CD4-positive, alpha-beta T cell treated with Interleukin-15 for 4 hours (primary cell): ENCODE results near the gene COL6A2.
"Not testable (repeated sequence)": the region's sequence is repeated elsewhere in the genome, so short reads cannot be mapped to it uniquely, and the experiment has no call there.

Source experiments
- DNase-seq: peaks from one replicate; pipeline ENCODE4 v3.0.0-alpha.2; 2020; ENCODE audit warnings: low spot score

COL6A2 gene

GRCh38 chr21:46097336-46098293, at the start of gene COL6A2:
COL6A2 (plus strand) TSS chr21:46098112.
- DNase-seq, result peak; percentile 21

GRCh38 chr21:46048926-46049889, 48.7 kb upstream of the COL6A2 start:
- DNase-seq, result no peak

GRCh38 chr21:46049890-46050667, 47.8 kb upstream of the COL6A2 start:
- no peak for DNase-seq

- DNase-seq, result no peak
Measured at GRCh38 chr21:46050668-46051378, 47.1 kb upstream of the COL6A2 start.

- DNase-seq, result no peak
Measured at GRCh38 chr21:46051379-46051770, 46.5 kb upstream of the COL6A2 start.

- DNase-seq, result no peak
Measured at GRCh38 chr21:46051821-46052675, 45.9 kb upstream of the COL6A2 start.

GRCh38 chr21:46052703-46053651, 44.9 kb upstream of the COL6A2 start:
- peak; percentile 40 for DNase-seq

GRCh38 chr21:46054031-46054430, 43.9 kb upstream of the COL6A2 start:
- no peak for DNase-seq

- no peak for DNase-seq
Measured at GRCh38 chr21:46054451-46054881, 43.4 kb upstream of the COL6A2 start.

- DNase-seq, result no peak
Measured at GRCh38 chr21:46055863-46056281, 42.0 kb upstream of the COL6A2 start.

GRCh38 chr21:46056450-46056903, 41.4 kb upstream of the COL6A2 start:
- no peak for DNase-seq

- DNase-seq, result no peak
Measured at GRCh38 chr21:46057111-46057709, 40.7 kb upstream of the COL6A2 start.

- DNase-seq, result no peak
Measured at GRCh38 chr21:46057710-46058241, 40.1 kb upstream of the COL6A2 start.

- no peak for DNase-seq
Measured at GRCh38 chr21:46058431-46059145, 39.3 kb upstream of the COL6A2 start.

GRCh38 chr21:46059195-46059594, 38.7 kb upstream of the COL6A2 start:
- DNase-seq, result no peak

GRCh38 chr21:46059711-46060455, 38.0 kb upstream of the COL6A2 start:
- not testable (repeated sequence) for DNase-seq

- DNase-seq, result no peak
Measured at GRCh38 chr21:46060596-46061061, 37.3 kb upstream of the COL6A2 start.
